Stimulated activated CD8-positive, alpha-beta memory T cell treated with anti-CD3 and anti-CD28 coated beads, Interleukin-7, amount 100 ng/mL, for 48 hours (primary cell): ENCODE measurements around the gene ZBTB46.

ENCODE experiments used
- DNase-seq, 2 donors: peaks; one replicate each; pipeline ENCODE4 v3.0.0-alpha.2; 2020; ENCODE audit warnings: low read depth in 1 of 2; ENCODE audit errors: extremely low read depth in 1 of 2

The ZBTB46 gene

GRCh38 chr20:63707558-63708300 is 123.3 kb downstream of the ZBTB46 start, which contains the start of the genes ARFRP1 and ZGPAT:
TSS of gene ARFRP1 (minus strand) at chr20:63707976. CDS start at chr20:63707091, 885 bp downstream.
TSS of gene ZGPAT (plus strand) at chr20:63708039. CDS start at chr20:63708581, 542 bp downstream.
- peak; percentile 77 to 82 for DNase-seq

- DNase-seq, result no peak
These were observed 124.1 kb downstream of the ZBTB46 start for GRCh38 chr20:63706852-63707557.

GRCh38 chr20:63706027-63706695 is 124.9 kb downstream of the ZBTB46 start:
- DNase-seq, result no peak

GRCh38 chr20:63705232-63706026 is 125.6 kb downstream of the ZBTB46 start:
- no peak for DNase-seq

- DNase-seq, result no peak
These were observed 126.3 kb downstream of the ZBTB46 start for GRCh38 chr20:63704749-63705117.

- DNase-seq, result no peak
These were observed 126.9 kb downstream of the ZBTB46 start for GRCh38 chr20:63703976-63704748.

- no peak for DNase-seq
These were observed 127.5 kb downstream of the ZBTB46 start for GRCh38 chr20:63703471-63703975.

- no peak for DNase-seq
These were observed 128.2 kb downstream of the ZBTB46 start for GRCh38 chr20:63702751-63703470.

- no peak for DNase-seq
These were observed 128.9 kb downstream of the ZBTB46 start for GRCh38 chr20:63702036-63702665.

GRCh38 chr20:63701329-63702035 is 129.6 kb downstream of the ZBTB46 start:
- no peak for DNase-seq

- no peak for DNase-seq
These were observed 130.1 kb downstream of the ZBTB46 start for GRCh38 chr20:63701051-63701328.

- no peak for DNase-seq
These were observed 130.6 kb downstream of the ZBTB46 start for GRCh38 chr20:63700199-63701050.

GRCh38 chr20:63699466-63700198 is 131.4 kb downstream of the ZBTB46 start:
- no peak for DNase-seq

- peak in 1 of 2 donors; percentile 56 for DNase-seq
These were observed 132.2 kb downstream of the ZBTB46 start for GRCh38 chr20:63698739-63699465.

- no peak for DNase-seq
These were observed 133.1 kb downstream of the ZBTB46 start for GRCh38 chr20:63697868-63698545.
